Peyer's patch (tissue), 4 donors: Measurements from ENCODE around the gene CDC14A. TPM values are rescaled to one million over a fixed set of nuclear protein-coding genes. Genes with fewer than 3 reads are reported as not detected.

Experiments
- DNase-seq, 3 donors: peaks; one replicate each; pipeline ENCODE4 v3.0.0-alpha.2; 2017 to 2019
- H3K27ac ChIP-seq, 4 donors: fragments of 200-600 bp; sonication (generic); one replicate each; pipeline ENCODE4 v1.5.1; 2016 to 2019
- H3K27me3 ChIP-seq, 2 donors: fragments of 200-600 bp; sonication (generic); one replicate each; pipeline ENCODE4 v1.5.1; 2019
- H3K36me3 ChIP-seq, 3 donors: fragments of 200-600 bp; sonication (generic); one replicate each; pipeline ENCODE4 v1.5.1; 2016 to 2019
- H3K4me1 ChIP-seq, 4 donors: fragments of 200-600 bp; sonication (generic); one replicate each; pipeline ENCODE4 v1.5.1; 2016 to 2019
- H3K4me3 ChIP-seq, 4 donors: fragments of 200-600 bp; sonication (generic); 1 replicate in 3 of 4; 2 replicates in 1 of 4; pipeline ENCODE4 v1.5.1; 2016 to 2019; ENCODE audit warnings: mild to moderate bottlenecking in 1 of 4
- H3K9me3 ChIP-seq, 4 donors: fragments of 200-600 bp; sonication (generic); one replicate each; pipeline ENCODE4 v1.5.1; 2016 to 2019; ENCODE audit warnings: mild to moderate bottlenecking in 1 of 4
- CTCF ChIP-seq, 6 experiments: fragments of 450-650 bp in 4 of 6; fragments of 200-600 bp in 2 of 6; sonication (generic) in 1 of 6; IDR thresholded peaks; one replicate each; pipeline ENCODE4 v1.5.1; 2017 to 2019; ENCODE audit warnings: antibody characterized with exemption in 6 of 6, mild to moderate bottlenecking in 3 of 6, moderate library complexity in 1 of 6
- POLR2A ChIP-seq, 2 donors: fragments of 450-650 bp; IDR thresholded peaks; one replicate each; pipeline ENCODE4 v1.5.1; 2017; ENCODE audit warnings: antibody characterized with exemption in 2 of 2, mild to moderate bottlenecking in 2 of 2, moderate library complexity in 2 of 2
- total RNA-seq, 4 donors: library from RNA; depleted of rRNA; stranded (reverse); fragments of >200 nt; gene quantifications; one replicate each; pipeline ENCODE4 v1.1.0, GENCODE V29; 2016

CDC14A gene
- total RNA-seq, 4 donors from 2014 or later, result 51.2 to 97.6 (median 81.2) TPM

GRCh38 chr1:100394285-100394684 is 42.0 kb downstream of the CDC14A start:
- TF ChIP-seq POLR2A (IDR thresholded peaks at IDR 0.05) (no peak), CTCF (IDR thresholded peaks at IDR 0.05) (no peak)
- H3K36me3 ChIP-seq, result no peaks in the 10 kb centered on the region
- no peak overlapping the region for H3K4me3 ChIP-seq
- DNase-seq, result no peak
- peak overlapping the region in 1 of 4 donors; percentile 43 for H3K27ac ChIP-seq
- no peaks in the 10 kb centered on the region for H3K27me3 ChIP-seq
- H3K4me1 ChIP-seq, result no peaks in the 10 kb centered on the region
- no peaks in the 10 kb centered on the region for H3K9me3 ChIP-seq

DNA sequence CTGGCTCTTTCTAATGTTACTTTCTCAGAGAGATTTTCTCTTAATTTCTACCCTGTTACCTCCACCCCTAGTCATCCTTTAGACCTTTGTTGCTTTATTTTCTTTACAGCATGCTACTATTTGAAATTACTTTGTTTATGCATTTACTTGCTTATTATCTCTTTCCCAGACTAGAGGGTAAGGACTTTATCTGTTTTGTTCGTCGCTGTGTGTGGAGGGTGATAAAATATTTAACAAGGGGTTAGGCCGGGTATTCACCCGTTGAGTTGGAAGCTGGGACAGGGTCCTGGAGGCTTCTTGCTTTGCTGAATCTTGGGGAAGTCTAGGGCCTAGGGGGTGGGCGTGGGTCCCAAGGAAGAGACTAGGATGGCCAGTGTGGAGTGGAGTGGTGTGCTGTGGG is 43.6 kb downstream of the CDC14A start:
- H3K4me1 ChIP-seq, result no peaks in the 10 kb centered on the region
- H3K9me3 ChIP-seq, result no peaks in the 10 kb centered on the region
- no peak for DNase-seq
- H3K27me3 ChIP-seq, result no peaks in the 10 kb centered on the region
- H3K36me3 ChIP-seq, result no peaks in the 10 kb centered on the region
- TF ChIP-seq POLR2A (IDR thresholded peaks at IDR 0.05), result no peak
- no peak for TF ChIP-seq CTCF (IDR thresholded peaks at IDR 0.05)
- H3K4me3 ChIP-seq, result no peak overlapping the region
- no peak overlapping the region for H3K27ac ChIP-seq

- peaks cover 0 to 2% (median 0%) of the 10 kb centered on the region in 3 donors for H3K36me3 ChIP-seq
- DNase-seq, result no peak
- TF ChIP-seq POLR2A (IDR thresholded peaks at IDR 0.05), result no peak
- no peak for TF ChIP-seq CTCF (IDR thresholded peaks at IDR 0.05)
- no peaks in the 10 kb centered on the region for H3K4me1 ChIP-seq
- H3K27ac ChIP-seq, result no peak overlapping the region
- H3K9me3 ChIP-seq, result no peaks in the 10 kb centered on the region
- H3K4me3 ChIP-seq, result no peak overlapping the region
- no peaks in the 10 kb centered on the region for H3K27me3 ChIP-seq
Measured at GRCh38 chr1:100396651-100397050, 44.3 kb downstream of the CDC14A start.

DNA sequence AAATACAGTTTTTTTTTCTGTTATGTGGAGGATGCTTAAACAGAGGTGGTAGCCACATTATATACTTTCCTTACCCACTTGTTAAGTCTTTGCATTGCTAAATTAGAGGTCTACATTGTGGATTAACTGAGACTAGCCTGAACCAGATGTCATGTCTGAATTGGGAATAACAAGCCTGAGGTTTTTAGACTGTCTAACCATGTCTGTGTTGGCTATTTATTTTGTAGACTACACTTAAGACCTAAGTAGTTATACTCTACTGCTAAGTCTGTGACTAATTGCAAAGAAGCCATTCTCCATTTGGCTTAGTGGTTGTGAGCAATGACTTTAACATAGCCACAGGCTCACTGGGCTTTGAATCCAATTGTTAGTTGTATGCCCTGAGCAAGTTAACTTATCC is 45.4 kb downstream of the CDC14A start:
- H3K27ac ChIP-seq, result no peak overlapping the region
- H3K4me1 ChIP-seq, result no peaks in the 10 kb centered on the region
- DNase-seq, result no peak
- no peaks in the 10 kb centered on the region for H3K27me3 ChIP-seq
- no peaks in the 10 kb centered on the region for H3K9me3 ChIP-seq
- no peak for TF ChIP-seq CTCF (IDR thresholded peaks at IDR 0.05)
- TF ChIP-seq POLR2A (IDR thresholded peaks at IDR 0.05), result no peak
- peaks cover 0 to 10% (median 0%) of the 10 kb centered on the region in 3 donors for H3K36me3 ChIP-seq
- H3K4me3 ChIP-seq, result no peak overlapping the region

DNA sequence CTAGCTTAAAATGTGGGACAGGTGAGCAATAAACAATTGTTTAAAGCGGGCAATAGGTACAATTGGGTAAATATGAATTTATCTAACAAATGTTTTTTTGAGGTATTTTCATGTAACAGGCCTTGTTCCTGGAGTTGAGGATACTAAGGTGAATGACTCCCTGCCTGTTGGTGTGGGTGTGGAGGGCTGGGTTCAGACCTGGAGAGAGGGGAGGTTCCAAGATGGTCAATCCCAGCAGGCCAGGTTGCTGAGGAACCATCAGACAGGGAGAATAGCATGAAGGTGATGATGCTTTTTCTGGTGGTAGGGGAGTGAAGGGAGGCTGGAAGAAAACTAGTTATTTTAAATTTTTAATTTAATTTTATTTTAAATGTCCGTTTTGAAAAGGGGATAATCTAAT is 46.3 kb downstream of the CDC14A start:
- H3K4me1 ChIP-seq, result no peaks in the 10 kb centered on the region
- no peak overlapping the region for H3K27ac ChIP-seq
- H3K27me3 ChIP-seq, result no peaks in the 10 kb centered on the region
- no peak overlapping the region for H3K4me3 ChIP-seq
- no peaks in the 10 kb centered on the region for H3K9me3 ChIP-seq
- peaks cover 0 to 10% (median 0%) of the 10 kb centered on the region in 3 donors for H3K36me3 ChIP-seq
- no peak for DNase-seq
- TF ChIP-seq CTCF (IDR thresholded peaks at IDR 0.05), result no peak
- TF ChIP-seq POLR2A (IDR thresholded peaks at IDR 0.05), result no peak

GRCh38 chr1:100400404-100400803 is 48.1 kb downstream of the CDC14A start:
- no peak for TF ChIP-seq POLR2A (IDR thresholded peaks at IDR 0.05)
- TF ChIP-seq CTCF (IDR thresholded peaks at IDR 0.05), result no peak
- DNase-seq, result peak in 2 of 3 donors; percentile 63 to 83
- peak overlapping the region in 1 of 4 donors; percentile 60 for H3K27ac ChIP-seq
- peaks cover 0 to 10% (median 0%) of the 10 kb centered on the region in 3 donors for H3K36me3 ChIP-seq
- no peaks in the 10 kb centered on the region for H3K27me3 ChIP-seq
- no peaks in the 10 kb centered on the region for H3K9me3 ChIP-seq
- no peaks in the 10 kb centered on the region for H3K4me1 ChIP-seq
- no peak overlapping the region for H3K4me3 ChIP-seq
